A375 (cell line): ENCODE data around the gene USP48. TPM values are rescaled to one million over a fixed set of nuclear protein-coding genes. Genes with fewer than 3 reads are reported as not detected.

Experiments
- total RNA-seq: library from RNA; depleted of rRNA; stranded (reverse); fragments of >200 nt; shearing (Covaris generic); gene quantifications from 2 replicates; pipeline ENCODE4 v1.2.3, GENCODE V29; 2014; rRNA removed

USP48 gene
- total RNA-seq: 20.1 and 22.9 TPM in 2 replicates

GRCh38 chr1:21782868-21783678 is at the start of gene USP48:
USP48 (minus strand) TSS chr1:21783149; CDS start chr1:21782957, 192 bp downstream.

GRCh38 chr1:21811875-21812305 is 28.9 kb upstream of the USP48 start, which contains the start of gene LDLRAD2:
LDLRAD2 (plus strand) TSS chr1:21812265; CDS start chr1:21812452, 187 bp downstream.

GRCh38 chr1:21669258-21670058 is 113.5 kb downstream of the USP48 start, which contains the start of gene RAP1GAP:
RAP1GAP (minus strand) TSS chr1:21669357; CDS start chr1:21620032, 49,325 bp downstream.

Other genes starting within 250 kb of the USP48 start
- gene RAP1GAP, start 113.8 kb downstream of the USP48 start, total RNA-seq: 0.69 and 1.5 TPM in 2 replicates
- not detected in 2 replicates for gene LDLRAD2, start 29.1 kb upstream of the USP48 start, total RNA-seq
- gene HSPG2, start 154.2 kb upstream of the USP48 start, total RNA-seq: 42.0 and 43.5 TPM in 2 replicates
- gene CELA3B, start 193.9 kb upstream of the USP48 start, total RNA-seq: not detected in 2 replicates
- gene CELA3A, start 218.5 kb upstream of the USP48 start, total RNA-seq: not detected in 2 replicates